NCI-H82 treated with DMSO at 0.1 percent for 48 hours (cell line): ENCODE measurements around the gene SLC17A3.
A peak's percentile ranks its signal among the peaks of the same experiment; 100 is the strongest.

ENCODE experiments used
- DNase-seq: peaks from one replicate; lab custom pipeline; 2025; ENCODE audit not compliant: unreplicated experiment; lab: John Stamatoyannopoulos, UW

The SLC17A3 gene

DNA sequence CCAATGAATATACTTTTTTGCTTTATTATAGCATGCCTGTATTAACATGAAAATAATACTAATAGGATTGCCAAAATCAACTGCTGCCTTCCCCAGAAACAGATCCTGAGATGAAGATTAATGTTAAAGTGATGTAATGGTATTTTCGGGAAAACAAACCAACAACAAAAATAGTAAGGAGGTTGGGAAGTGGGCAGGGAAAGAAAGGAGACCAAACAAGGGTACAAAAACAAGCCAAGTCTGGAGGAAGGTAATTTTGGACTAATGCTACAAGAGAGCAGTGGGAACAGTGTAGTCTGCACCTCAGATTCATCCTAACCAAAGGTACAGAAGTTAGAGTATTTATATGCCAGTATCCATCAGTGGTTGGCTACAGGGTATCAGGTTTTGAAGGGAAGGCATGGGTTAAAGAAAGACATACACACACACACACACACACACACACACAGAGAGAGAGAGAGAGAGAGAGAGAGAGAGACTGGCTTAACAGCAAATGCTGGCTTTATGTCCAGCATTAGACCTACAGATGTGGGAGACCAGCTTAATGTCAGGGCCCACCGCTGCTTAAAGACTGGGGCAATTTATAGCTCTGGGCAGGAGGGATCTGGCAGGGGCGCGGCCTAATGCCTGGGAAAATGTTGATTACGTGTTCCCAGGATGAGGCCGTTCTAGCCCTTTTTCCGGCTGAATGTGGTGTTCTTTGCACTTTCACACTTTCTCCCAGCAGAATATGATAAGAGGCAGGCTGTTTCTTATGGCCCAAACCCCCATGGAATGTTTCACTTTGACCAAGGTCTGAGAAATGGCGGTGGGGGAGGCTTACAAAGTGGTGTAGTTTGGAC lies 38.4 kb downstream of the SLC17A3 start:
- DNase-seq = peak; percentile 13

DNA sequence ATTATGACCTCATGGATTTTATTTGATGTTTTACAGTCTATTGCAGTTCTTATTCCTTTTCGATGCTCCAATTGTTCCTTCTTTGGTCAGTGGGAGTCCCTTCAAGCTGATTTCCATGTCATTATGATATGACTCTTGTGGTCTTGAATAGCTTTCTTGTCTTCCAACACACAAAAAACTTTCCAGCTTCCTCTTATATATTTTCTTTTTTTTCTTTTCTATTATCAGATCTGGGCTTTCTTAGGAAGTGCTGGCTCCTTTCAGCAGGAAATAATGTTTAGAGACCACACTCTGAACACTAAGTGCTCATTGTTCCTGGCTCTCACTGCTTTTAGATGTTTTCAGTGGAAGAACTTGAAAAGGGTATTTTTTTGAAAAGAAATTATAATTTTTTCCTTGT lies 39.1 kb downstream of the SLC17A3 start:
- no peak for DNase-seq

DNA sequence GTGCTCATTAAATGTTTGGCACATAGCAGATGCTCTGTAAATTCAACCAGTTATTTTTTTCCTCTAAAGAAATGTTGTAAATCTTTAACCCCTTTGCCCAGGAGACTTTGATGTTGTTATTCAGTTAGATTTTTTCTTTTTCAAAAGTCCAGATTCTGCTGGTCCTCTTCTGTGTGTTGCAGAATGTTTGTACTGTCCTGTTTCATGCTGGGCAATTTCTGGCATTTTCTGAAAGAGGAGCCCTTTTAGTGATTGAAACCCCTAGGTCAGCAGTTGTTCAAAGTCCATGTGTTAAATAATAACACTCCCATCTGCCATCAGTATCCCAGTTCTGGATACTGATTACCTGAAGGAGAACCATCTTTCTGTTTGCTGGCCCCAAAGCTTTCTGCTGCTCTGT lies 40.9 kb downstream of the SLC17A3 start:
- DNase-seq = no peak

DNA sequence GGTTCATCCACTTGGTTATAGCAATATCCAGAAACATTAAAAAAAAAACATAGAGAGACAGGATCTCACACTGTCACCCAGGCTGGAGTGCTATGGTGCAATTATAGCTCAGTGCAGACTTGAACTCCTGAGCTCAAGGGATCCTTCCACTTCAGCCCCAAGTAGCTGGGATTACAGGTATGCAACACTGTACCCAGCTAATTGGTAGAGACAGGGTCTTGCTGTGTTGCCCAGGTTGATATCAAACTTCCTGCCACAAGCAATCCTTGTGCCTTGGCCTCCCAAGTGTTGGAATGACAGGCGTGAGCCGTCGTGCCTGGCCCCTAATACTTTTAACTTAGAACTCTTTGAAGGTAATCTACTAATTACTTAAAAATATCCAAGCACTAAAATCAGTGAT lies 41.4 kb downstream of the SLC17A3 start:
- DNase-seq = no peak

DNA sequence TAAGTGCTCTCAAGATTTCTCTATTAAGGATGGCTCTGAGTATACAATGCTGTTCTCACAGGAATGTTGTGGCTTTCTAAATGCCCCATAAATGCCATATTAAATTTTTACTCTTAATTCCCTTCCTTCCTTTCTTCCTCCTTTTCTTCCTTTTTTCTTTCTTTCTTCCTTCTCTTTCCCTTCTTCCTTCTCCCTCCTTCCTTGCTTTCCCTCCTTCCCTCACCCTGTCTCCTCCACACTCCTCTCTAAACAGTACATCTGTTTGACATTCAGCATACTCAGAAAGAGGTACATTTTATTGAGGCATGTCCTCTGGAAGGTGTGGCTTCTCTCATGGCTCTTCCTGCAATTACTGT lies 41.8 kb downstream of the SLC17A3 start:
- no peak for DNase-seq

DNA sequence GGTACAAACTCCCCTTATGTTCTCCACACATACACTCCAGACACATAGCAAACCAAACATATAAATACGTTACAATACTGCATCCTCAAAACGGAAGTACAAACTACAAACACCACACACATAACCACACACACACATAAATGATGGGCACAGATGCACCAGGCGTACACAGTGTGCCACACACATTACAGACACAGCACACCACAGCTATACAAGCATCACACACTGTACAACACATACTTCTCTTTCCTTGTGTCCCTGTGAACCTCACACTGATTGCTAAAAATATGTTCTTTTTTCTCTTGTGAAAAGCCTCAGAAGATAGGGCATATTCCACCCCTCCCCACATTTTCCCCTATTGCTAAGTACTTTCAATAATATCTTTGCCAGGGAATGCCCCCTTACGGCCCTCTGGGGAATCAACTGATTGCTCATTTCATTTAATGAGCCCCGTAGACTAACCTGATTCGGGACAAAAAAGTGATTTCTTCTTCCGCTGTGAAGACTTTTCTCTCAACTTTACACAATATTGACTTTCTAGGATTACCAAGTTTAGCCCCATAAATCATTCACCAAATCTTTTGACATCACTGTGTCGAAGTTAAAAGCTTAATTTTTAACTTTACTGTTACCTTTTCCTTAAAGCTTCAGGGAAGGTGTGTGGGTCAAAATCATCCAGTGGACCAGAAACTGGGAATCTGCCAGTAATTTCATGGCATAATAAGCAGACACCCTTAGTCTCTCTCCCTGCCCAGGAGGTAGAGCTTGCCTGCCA lies 42.3 kb downstream of the SLC17A3 start, which contains the start of gene SLC17A1:
Gene SLC17A1, minus strand, starts transcription at position 521 of the 775 bp plus-strand sequence. CDS start 1,495 bp downstream, outside the sequence.
- DNase-seq = no peak

DNA sequence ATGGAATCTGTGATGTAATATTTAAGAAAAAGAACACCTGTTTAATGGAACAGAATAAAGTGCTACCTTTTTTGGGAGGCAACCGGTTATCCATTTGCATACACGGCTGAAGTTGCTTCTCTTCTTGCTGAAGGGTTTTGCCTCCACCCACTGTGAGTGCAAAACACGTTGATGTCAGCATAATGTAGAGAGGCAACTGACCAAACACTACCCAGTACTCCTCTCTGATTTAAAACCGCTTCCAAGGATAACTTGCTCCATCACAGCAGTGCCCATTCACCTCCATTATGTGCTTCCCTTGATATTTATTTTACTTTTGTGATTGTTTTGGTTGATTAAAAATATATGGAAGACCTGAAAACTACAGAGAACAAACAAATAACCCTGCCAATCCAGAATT lies 43.6 kb downstream of the SLC17A3 start:
- DNase-seq = no peak

DNA sequence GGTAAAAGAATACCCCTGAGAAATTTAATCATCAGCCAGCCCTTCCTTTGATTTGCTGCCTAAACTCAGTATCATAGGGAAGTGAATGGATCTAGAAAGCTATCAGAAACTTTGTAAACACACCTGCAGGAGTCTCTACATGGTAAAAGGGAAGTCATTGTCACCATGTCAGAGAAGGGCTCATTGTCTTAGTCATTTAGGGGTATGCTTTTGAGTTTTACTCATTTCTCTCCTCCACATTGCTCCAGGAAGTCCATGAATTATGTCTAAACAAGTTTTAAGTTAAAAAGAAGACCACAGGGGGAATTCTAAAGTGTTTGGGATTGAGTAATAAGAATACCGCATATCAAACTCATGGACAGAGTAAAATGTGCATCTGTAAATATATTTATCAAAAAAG lies 44.7 kb downstream of the SLC17A3 start:
- DNase-seq = no peak

DNA sequence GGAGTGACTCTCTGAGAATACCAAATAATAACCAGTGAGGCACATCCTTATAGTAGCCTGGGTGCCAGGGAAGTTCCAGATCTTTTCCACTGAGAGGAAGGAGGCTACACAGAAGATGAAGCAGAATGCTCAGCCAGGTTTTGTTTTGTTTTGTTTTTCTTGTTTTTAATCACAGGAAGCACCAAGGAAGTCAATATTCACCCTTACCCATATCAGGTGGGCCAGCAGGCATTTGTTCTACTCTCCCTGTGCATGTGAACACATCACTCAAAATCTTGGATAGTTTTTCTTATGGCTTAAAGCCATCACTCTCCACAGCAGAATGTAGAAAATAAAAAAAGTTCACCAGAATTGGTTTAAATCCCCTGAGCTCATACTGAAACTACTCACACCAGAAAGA lies 52.7 kb downstream of the SLC17A3 start:
- no peak for DNase-seq

DNA sequence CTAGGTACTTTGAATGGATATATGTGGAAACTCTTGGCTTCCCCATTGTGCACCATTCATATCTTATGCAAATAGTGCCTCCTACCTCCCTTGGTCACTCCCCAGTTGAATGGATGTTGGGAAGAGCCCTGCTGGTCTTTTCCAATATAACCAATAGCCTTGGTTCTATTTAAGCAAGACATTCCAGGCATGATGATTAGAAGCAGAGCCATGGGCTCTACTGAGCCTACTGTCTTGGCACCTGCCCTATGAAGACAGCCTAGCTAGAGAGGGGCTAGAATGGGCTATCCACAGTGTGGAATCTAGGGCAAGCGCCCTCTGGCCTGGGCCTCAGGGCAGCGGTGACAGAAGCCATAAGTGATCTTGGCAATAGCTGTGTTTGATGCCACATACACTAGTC lies 57.8 kb downstream of the SLC17A3 start:
- DNase-seq = no peak

DNA sequence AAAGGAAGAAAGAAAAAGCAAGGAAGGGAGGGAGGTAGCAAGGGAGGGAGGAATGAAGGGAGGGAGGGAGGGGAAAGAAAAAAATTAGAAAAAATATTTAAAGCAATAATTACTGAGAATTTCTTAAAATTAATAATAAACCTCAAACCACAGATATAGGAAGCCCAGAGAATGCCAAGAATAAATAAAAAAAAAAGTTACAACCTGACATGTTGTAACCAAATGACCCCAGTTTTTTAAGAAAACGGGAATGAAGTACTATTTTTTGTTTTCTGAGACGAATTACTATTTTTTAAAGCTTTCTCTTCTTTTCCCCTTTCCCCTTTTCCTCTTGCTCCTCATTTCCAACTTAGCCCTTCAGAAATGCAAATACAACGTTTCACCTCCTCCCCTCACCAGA lies 58.8 kb downstream of the SLC17A3 start:
- no peak for DNase-seq

DNA sequence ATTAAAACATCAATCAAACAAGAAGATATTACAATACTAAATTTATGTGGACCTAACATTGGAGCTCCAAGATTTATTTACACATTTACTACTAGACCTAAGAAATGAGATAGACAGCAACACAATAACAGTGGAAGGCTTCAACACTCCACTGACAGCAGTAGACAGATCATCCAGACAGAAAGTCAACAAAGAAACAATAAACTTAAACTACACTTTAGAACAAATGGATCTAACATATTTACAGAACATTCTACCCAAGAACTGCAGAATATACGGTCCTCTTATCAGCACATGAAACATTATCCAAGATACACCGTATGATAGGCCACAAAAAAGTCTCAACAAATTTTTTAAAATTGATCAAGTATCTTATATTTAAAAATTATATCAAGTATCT lies 69.2 kb downstream of the SLC17A3 start:
- no peak for DNase-seq

DNA sequence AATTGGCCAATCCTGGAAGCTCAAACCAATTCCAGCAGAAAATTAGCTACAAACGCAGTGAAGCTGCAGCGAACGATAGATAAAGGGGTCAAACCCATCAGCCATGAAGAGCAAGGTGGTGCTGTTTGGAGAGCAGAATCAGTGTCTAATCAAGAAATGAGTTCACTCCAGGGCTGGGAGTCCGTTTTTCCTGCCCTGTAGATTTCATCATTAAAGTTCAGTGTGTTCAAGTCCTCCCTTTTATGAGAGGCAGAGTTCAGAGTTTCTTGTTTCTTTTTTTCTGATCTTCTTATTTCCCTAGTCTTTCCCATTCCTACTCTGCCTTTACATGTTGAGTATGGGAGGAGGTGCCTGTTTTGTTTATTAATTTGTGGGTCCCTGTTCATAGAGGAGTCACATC lies 72.6 kb downstream of the SLC17A3 start:
- no peak for DNase-seq
